CD4-positive, alpha-beta T cell treated with Interleukin-15 for 1 hour (primary cell): ENCODE data around the gene PCP4L1.
"Not testable (repeated sequence)": the region's sequence is repeated elsewhere in the genome, so short reads cannot be mapped to it uniquely, and the experiment has no call there.

ENCODE experiments used
- DNase-seq: peaks from one replicate; pipeline ENCODE4 v3.0.0-alpha.2; 2020

Gene PCP4L1

DNA sequence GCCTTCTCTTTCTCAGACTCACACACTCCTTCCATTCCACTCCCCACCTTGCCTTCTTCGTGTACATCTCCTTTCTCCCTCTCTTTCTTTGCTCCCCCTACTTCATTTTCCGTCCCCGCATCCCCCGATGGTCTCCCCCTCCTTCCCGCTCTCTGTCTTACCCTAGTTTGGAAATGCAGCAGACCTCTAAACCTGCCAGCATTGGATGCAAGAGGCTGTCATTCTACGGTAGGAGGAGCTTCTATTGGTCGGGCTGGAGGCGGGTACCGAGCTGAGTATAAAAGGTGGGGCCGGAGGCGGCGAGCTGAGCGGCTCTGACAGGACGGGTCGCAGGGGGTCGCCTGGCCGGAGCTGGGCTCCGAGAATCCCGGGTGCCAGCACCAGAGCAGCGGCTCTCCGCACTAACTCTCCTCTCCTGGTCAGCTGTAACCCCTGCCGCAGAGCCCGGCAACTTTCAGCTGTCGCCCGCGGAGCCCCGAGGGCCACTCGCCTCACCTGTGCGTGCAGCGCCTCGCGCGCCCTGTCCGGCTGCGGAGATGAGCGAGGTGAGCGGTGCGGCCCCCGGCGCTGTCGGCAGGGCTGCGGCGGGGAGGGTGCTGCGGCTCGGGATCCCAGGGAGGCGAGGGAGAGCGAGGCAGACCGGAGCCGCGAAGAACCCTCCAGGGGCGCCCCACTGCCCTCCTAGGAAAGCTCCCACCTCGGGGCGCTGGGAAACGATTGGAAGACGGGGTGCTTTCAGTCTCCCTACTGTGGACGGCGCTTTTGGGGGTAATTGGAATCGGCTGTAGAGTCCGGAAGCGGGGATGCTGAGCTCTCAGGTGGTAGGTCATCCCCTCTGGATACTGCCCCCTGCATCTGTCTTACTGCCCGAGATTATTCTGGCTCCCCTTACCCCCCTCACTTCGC is at the start of gene PCP4L1:
TSS of gene PCP4L1 (plus strand) at position 307 of the 906 bp plus-strand sequence. CDS start at position 537, 230 bp downstream.
- DNase-seq, result peak; percentile 24

DNA sequence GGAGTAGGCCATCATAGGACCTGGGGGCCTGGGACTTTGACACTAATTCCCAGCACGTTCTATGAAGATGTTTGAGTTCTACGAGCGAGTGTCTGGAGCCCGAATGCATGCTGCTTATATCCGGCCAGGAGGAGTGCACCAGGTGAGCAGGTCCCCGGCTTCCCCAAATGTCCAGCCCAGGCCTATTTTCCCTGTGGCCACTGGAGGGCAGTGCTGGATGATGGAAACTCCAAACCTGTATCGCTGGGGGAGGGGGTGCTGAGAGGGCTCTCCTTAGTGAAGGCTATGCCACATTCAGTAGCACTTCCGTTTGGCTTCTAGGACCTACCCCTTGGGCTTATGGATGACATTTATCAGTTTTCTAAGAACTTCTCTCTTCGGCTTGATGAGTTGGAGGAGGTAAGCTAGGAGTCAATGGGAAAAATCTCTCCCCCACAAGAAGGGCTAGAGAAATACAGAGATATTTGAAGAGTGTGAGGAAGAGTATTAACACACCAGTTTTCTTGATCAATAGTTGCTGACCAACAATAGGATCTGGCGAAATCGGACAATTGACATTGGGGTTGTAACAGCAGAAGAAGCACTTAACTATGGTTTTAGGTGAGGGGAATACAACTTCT is 48.6 kb upstream of the PCP4L1 start:
- peak; percentile 79 for DNase-seq

DNA sequence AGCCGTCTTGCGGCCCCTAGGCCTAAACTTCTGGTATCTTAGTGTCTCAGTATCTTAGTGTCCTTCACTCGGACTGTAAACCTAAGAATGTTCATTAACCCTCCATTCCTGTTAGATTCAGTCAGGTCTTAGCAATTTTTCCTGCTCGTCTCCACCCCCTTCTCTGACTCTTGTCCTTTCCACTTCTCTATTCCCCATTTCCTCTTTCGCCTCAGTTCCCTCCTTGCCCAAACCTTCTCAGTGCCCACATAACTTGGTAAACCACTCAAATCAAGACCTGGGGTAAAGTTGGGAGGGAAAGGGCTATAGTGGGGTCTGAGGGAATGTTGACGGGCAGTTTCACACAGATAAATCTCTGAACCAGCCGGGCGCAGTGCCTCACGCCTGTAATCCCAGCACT is 44.2 kb upstream of the PCP4L1 start:
- no peak for DNase-seq

DNA sequence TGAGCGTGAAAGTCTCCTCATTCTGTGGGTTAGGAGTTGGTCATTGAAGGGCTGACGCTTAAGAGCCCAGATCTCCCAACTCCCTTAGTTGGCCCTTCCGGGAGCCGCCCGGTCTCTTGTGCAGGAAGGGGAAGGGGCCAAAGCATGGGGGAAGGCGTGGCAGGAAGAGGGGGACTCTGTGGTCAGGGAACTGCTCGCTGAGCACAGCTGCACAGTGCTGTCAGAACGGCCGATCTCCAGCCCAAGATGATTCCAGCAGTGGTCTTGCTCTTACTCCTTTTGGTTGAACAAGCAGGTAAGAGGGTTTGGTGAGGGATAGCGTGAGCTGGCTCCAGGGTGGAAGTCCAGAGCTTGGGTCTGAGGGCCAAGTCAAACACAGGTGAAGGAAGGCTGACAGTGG is 43.5 kb upstream of the PCP4L1 start, which contains the start of gene FCER1G:
TSS of gene FCER1G (plus strand) at position 220 of the 400 bp plus-strand sequence. CDS start at position 247, 27 bp downstream.
- DNase-seq, result peak; percentile 77

DNA sequence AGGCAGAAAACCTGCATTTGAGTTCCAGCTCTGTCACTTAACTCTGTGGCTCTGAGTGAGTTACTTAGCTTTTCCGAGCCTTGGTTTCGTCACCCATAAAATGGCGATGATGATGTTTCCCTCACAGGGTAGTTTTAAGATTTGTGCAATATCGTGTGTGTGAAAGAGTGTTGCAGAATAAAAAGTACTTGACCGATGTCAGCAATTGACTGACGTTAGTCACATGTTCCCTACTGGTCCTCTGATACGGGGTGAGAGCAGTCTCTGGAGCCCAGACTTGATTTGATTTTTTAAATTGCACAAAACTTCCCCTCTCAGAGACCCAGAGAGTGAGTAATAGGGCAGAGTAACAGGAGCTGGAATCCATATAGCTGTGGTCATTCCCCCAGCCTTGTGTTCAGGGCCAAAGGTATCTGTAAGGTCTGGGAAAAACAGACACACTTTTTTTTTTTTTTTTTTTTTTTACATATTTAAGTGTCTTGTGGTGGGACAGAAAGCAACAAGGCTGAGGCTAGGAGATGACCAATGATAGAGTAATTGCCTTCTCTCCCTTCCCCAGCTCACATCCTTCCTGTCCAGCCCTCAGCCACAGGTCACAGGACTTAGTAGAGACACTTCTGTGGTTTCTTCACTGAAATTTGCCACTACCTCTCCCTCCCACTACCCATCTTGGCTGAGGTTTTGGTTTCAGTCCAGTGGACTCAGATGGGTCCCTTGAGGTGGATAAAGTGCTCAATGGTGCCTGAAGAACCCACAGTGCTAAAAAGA is 41.4 kb upstream of the PCP4L1 start:
- peak; percentile 64 for DNase-seq

DNA sequence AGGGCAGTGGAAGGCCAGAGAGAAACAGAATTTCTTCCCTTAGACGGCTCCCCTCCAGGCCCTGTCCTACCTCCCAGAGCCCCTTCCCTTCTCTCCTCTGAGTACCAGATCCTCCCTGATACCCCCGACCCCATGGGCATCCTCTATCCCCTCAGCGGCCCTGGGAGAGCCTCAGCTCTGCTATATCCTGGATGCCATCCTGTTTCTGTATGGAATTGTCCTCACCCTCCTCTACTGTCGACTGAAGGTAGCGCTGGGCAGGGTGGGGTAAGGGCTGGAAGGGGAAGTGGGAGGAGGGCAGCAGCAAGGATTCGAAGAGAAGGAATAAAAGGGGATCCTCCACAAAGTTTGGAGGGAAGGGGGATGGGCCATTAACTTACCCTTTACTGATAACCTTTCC is 40.7 kb upstream of the PCP4L1 start:
- no peak for DNase-seq

- no peak for DNase-seq
Observed at GRCh38 chr1:161218301-161219077, 40.1 kb upstream of the PCP4L1 start.

- DNase-seq, result no peak
Observed at GRCh38 chr1:161219078-161219892, 39.3 kb upstream of the PCP4L1 start.

- DNase-seq, result no peak
Observed at GRCh38 chr1:161220002-161220401, 38.5 kb upstream of the PCP4L1 start.

DNA sequence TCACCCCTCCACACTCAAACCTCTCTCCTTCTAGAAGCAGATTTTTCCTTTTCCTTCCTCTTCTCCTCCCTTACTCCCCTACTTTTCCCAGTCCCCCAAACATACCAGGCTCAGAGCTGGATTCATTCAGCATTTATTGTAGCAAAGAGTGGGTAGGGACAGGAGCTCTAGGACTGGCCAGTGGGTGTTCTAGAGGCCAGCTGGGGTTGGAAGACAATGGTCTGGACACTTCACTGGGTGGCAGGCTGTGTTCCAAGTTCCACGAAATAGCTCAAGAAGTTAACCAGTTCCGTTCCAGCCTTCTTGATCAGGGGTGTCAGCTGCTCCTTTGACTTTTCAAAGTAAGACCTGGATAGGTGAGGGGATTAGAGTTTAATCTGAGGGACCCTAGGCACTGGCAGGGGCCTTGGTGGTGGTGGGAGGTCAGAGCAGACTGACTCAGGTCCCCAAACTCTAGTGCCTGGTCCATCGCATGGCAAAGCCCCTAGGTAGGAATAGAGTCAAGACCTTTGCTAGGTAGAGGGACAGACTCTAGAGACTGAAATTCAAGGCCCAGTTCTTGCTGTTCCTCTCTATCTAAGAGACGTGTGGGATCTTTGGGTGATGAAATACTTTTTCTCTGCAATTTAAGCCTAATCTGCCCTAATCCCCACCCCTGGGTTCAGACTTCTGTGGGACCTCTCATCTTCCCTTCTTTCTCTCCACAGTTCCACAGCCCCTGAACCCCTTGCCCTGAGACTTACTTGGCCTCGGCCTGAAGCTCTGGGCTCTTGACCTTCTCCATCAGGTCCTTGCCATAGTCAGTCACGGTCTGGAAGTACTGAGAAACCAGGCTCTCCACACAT is 36.1 kb upstream of the PCP4L1 start:
- no peak for DNase-seq

- no peak for DNase-seq
Observed at GRCh38 chr1:161223805-161224694, 34.5 kb upstream of the PCP4L1 start.

- not testable (repeated sequence) for DNase-seq
Observed at GRCh38 chr1:161224695-161225087, 33.9 kb upstream of the PCP4L1 start.

DNA sequence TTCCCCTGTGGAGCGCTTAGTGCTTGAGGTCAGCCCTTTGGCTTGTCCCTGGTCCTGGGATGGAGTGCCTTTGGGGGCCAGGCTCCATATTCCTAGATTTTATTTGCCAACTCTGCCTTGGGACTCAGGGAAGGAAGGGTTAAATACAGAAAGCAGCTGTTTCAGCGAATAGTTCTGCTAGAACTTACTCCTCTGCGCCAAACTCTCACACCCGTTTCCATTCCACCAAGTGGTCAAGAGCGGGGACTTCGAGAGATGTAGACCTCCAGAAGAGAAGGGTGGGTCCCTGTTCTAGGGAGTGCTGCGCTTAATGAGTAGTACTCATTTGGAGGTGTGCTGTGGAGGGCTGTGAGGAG is 33.4 kb upstream of the PCP4L1 start:
- DNase-seq, result no peak

- peak; percentile 98 for DNase-seq
Observed at GRCh38 chr1:161225534-161226319, 32.8 kb upstream of the PCP4L1 start, which contains the start of gene TOMM40L. TSS of gene TOMM40L (plus strand) at chr1:161226060. CDS start at chr1:161226490, 430 bp downstream.

DNA sequence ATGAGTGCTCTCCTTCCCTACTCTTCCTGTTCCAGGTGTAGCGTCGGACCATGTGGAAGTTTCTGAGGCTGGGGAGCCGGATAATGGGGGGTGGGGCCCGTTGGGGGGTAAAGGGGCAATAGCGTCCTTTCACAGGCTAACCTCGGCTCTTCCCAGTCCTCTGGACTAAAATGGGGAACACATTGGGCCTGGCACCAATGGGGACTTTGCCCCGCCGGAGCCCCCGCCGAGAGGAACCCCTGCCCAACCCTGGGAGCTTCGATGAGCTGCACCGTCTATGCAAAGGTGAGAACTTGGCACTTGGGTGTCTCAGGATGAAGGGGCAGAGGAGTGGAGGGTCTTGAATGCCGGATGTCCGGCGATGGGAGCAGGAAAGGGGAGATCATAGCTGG is 32.2 kb upstream of the PCP4L1 start:
- DNase-seq, result no peak

DNA sequence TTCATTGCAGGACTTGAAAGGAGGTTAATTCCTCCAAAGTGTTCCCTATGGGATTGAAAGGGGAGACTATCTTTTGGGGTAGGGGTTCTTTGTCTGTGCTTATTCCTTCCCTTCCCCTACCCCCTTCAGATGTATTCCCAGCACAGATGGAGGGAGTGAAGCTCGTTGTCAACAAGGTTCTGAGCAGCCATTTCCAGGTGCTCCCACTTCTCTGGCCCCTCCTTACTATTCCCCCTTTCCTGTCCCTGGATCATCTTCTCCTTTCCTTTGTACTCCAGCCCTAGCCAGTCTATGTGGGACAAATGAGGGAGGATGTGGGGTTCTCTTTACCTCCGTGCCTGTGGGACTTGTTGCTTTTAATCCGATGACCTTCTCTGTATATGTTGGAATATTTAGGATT is 31.8 kb upstream of the PCP4L1 start:
- DNase-seq, result no peak

DNA sequence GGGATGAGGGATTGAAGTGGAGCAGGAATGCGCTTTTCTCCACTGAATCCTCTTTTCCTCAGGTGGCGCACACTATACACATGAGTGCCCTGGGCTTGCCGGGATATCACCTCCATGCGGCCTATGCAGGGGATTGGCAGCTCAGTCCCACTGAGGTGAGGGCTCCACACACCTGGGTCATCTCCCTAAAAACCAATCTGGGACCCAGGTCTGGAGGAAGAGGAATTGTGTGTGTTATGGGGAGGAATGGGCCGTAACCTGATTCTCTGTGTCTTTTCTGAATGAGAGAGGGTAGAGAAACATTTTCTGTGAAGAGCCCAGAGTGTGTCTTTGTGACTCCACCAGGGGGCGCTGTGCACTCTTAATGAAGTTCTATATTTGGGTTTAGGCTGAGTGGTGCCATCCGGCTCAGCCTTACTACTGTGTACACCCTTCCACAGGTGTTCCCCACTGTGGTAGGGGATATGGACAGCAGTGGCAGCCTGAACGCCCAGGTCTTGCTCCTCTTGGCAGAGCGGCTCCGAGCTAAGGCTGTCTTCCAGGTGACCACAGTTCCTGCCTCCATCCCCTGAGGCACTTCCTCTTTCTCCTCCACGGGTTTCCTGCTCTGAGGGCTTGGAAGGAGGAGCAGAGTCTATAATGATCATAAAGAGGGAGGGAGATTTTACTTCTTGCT is 31.2 kb upstream of the PCP4L1 start:
- DNase-seq, result peak; percentile 80

- no peak for DNase-seq
Observed at GRCh38 chr1:161228032-161228431, 30.5 kb upstream of the PCP4L1 start.
